DOHH2 (cell line): Measurements from ENCODE around the gene LITAF.

ENCODE experiments used
- CTCF ChIP-seq: fragments of 200-600 bp; sonication (generic); IDR thresholded peaks from one replicate; pipeline ENCODE4 v1.5.1; 2014; ENCODE audit warnings: antibody characterized with exemption, mild to moderate bottlenecking, low read depth, low read length; ENCODE audit not compliant: poor library complexity, severe bottlenecking
- EZH2phosphoT487 ChIP-seq: fragments of 200-600 bp; sonication (generic); IDR thresholded peaks from 2 replicates; pipeline ENCODE4 v1.6.1; 2017; ENCODE audit warnings: borderline replicate concordance, mild to moderate bottlenecking, antibody characterized with exemption, low read length, moderate library complexity, mixed read lengths

DNA sequence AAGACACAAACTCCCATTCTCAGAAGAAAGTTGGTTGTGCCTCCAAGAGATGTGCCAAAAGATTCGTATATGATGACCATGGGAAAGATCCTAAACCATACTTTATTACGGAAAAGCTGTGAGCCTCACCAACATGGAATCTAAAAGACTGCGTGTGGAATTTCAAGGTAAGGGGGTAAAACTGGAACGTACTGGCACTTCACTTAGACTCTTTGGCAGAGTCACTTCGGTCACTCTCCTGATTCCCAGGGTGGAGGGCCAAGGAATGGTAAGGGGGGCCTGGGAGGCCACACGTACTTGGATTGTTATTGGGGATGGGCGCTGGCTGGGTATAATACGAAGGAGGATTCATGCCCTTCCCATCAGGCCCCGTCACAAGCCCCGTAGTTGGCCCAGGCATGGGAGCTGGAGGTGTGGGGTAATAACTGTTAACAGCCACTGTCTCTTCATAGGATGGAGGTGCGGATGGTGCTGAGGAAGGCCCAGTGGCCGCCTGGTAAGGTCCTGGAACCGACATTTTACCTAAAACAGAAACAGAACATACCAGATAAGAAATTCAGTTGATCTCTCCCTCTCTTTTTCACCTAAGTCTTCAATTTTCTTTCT, 30.4 kb downstream of the LITAF start:
- TF ChIP-seq CTCF (no peak), EZH2phosphoT487 (no peak)
